H1 (cell line): Measurements from ENCODE around the gene MRPL9. TPM values are rescaled to one million over a fixed set of nuclear protein-coding genes. Genes with fewer than 3 reads are reported as not detected.

Experiments
- CTCF ChIA-PET: fragments of 300-600 bp; sonication (Branson Sonifier 250); formaldehyde crosslinking; loops from one replicate; lab custom pipeline; 2021; ENCODE audit not compliant: partially characterized antibody; lab: Charles Lee
- POLR2A ChIA-PET: fragments of 300-600 bp; sonication (Branson Sonifier 250); formaldehyde crosslinking; loops from one replicate; lab custom pipeline; 2021; ENCODE audit warnings: inconsistent platforms; ENCODE audit not compliant: partially characterized antibody; lab: Charles Lee
- DNase-seq, 2 experiments: peaks; one replicate each; pipeline versions ENCODE4 v3.0.0 to v3.0.0-alpha.2; 2010 to 2022; ENCODE audit warnings: low spot score in 2 of 2, low read depth in 1 of 2, mixed read lengths in 1 of 2
- FAIRE-seq: peaks from 2 replicates; lab custom pipeline; 2011; peaks lifted over from hg19 to GRCh38; lab: Jason Lieb, UNC
- H2AFZ ChIP-seq: 2 replicates; pipeline ENCODE4 v1.8.1; 2012; ENCODE audit warnings: low read length, inconsistent platforms
- H2AK5ac ChIP-seq: 2 replicates; pipeline ENCODE4 v1.6.1; 2013; ENCODE audit warnings: low read depth, low read length
- H2BK120ac ChIP-seq: replicated peaks from 2 replicates; pipeline ENCODE3; 2013; ENCODE audit warnings: low read depth, low read length, inconsistent platforms
- H2BK12ac ChIP-seq: 2 replicates; pipeline ENCODE4 v1.6.1; 2013; ENCODE audit warnings: low read depth, low read length
- H2BK15ac ChIP-seq: 2 replicates; pipeline ENCODE4 v1.6.1; 2013; ENCODE audit warnings: low read length
- H2BK20ac ChIP-seq: 2 replicates; pipeline ENCODE4 v1.6.1; 2013; ENCODE audit warnings: low read length
- H2BK5ac ChIP-seq: 2 replicates; pipeline ENCODE4 v1.6.1; 2013; ENCODE audit warnings: low read depth, low read length
- H3K14ac ChIP-seq: 2 replicates; pipeline ENCODE4 v1.6.1; 2013; ENCODE audit warnings: inconsistent platforms; ENCODE audit not compliant: insufficient read length
- H3K18ac ChIP-seq: 2 replicates; pipeline ENCODE4 v1.6.1; 2013; ENCODE audit warnings: low read length; ENCODE audit errors: extremely low read depth
- H3K23ac ChIP-seq: 2 replicates; pipeline ENCODE4 v1.6.1; 2013; ENCODE audit warnings: inconsistent platforms; ENCODE audit not compliant: insufficient read length
- H3K23me2 ChIP-seq: 2 replicates; pipeline ENCODE4 v1.6.1; 2013; ENCODE audit warnings: low read depth, low read length
- H3K27ac ChIP-seq: 2 replicates; pipeline ENCODE4 v1.6.1; 2011; ENCODE audit warnings: low read depth, low read length, inconsistent platforms
- H3K27me3 ChIP-seq, 4 experiments: replicated peaks in 1 of 4; 1 replicate in 1 of 4; 2 replicates in 3 of 4; pipeline versions ENCODE4 v1.6.1 to v1.8.1; 2011 to 2013; ENCODE audit warnings: low read length in 3 of 4, mild to moderate bottlenecking in 3 of 4, inconsistent platforms in 2 of 4, mixed read lengths in 2 of 4, moderate library complexity in 1 of 4; ENCODE audit not compliant: control insufficient read depth in 3 of 4, insufficient read depth in 3 of 4; ENCODE audit errors: extremely low read depth in 1 of 4
- H3K36me3 ChIP-seq, 4 experiments: 2 replicates each; pipeline versions ENCODE4 v1.6.1 to v1.8.1; 2011 to 2013; ENCODE audit warnings: mild to moderate bottlenecking in 4 of 4, low read length in 3 of 4, moderate library complexity in 2 of 4, control low read depth in 1 of 4, inconsistent platforms in 1 of 4; ENCODE audit not compliant: insufficient read depth in 4 of 4, control insufficient read depth in 2 of 4
- H3K4ac ChIP-seq: replicated peaks from 2 replicates; pipeline ENCODE3; 2013; ENCODE audit warnings: low read length, low read depth, mixed read lengths, inconsistent platforms; ENCODE audit not compliant: insufficient read length
- H3K4me1 ChIP-seq, 4 experiments: replicated peaks in 1 of 4; 1 replicate in 1 of 4; 2 replicates in 3 of 4; pipeline versions ENCODE4 v1.6.1 to v1.8.1; 2011 to 2013; ENCODE audit warnings: low read length in 3 of 4, inconsistent platforms in 2 of 4, mixed read lengths in 1 of 4; ENCODE audit not compliant: insufficient read depth in 4 of 4, control insufficient read depth in 3 of 4
- H3K4me2 ChIP-seq, 2 experiments: 2 replicates each; pipeline versions ENCODE4 v1.6.1 to v1.8.1; 2011 to 2013; ENCODE audit warnings: low read depth in 2 of 2, low read length in 2 of 2, control low read depth in 1 of 2, inconsistent platforms in 1 of 2, mild to moderate bottlenecking in 1 of 2; ENCODE audit not compliant: insufficient read depth in 1 of 2
- H3K4me3 ChIP-seq, 4 experiments: fragments of 200-600, 300-600 bp in 1 of 4; sonication (generic), shearing (Covaris generic), sonication (Bioruptor Twin) in 1 of 4; 2 replicates each; pipeline versions ENCODE4 v1.5.1 to v1.8.1; 2011 to 2016; ENCODE audit warnings: low read length in 4 of 4, low read depth in 3 of 4, control low read depth in 2 of 4, inconsistent platforms in 2 of 4, mild to moderate bottlenecking in 2 of 4, mixed read lengths in 1 of 4, moderate library complexity in 1 of 4; ENCODE audit not compliant: insufficient read depth in 2 of 4; ENCODE audit errors: extremely low read depth in 1 of 4
- H3K56ac ChIP-seq: replicated peaks from 2 replicates; pipeline ENCODE3; 2013; ENCODE audit warnings: low read depth, mild to moderate bottlenecking, mixed read lengths, low read length, inconsistent platforms; ENCODE audit not compliant: insufficient read length
- H3K79me1 ChIP-seq: 2 replicates; pipeline ENCODE4 v1.6.1; 2013; ENCODE audit warnings: low read depth, low read length, control low read depth
- H3K79me2 ChIP-seq, 2 experiments: 2 replicates each; pipeline versions ENCODE4 v1.6.1 to v1.8.1; 2012 to 2013; ENCODE audit warnings: low read length in 2 of 2, mild to moderate bottlenecking in 2 of 2, inconsistent platforms in 1 of 2; ENCODE audit not compliant: insufficient read depth in 2 of 2, control insufficient read depth in 1 of 2
- H3K9ac ChIP-seq, 4 experiments: replicated peaks in 1 of 4; 1 replicate in 1 of 4; 2 replicates in 3 of 4; pipeline versions ENCODE4 v1.6.1 to v1.8.1; 2011 to 2013; ENCODE audit warnings: low read depth in 3 of 4, low read length in 3 of 4, control low read depth in 2 of 4, mild to moderate bottlenecking in 2 of 4, moderate library complexity in 2 of 4, inconsistent platforms in 1 of 4; ENCODE audit errors: extremely low read depth in 1 of 4
- H3K9me3 ChIP-seq, 2 experiments: 2 replicates each; pipeline versions ENCODE4 v1.6.1 to v1.8.1; 2012 to 2013; ENCODE audit warnings: mild to moderate bottlenecking in 2 of 2, moderate library complexity in 2 of 2, control low read depth in 1 of 2, inconsistent platforms in 1 of 2, low read depth in 1 of 2, low read length in 1 of 2, mixed read lengths in 1 of 2; ENCODE audit not compliant: insufficient read depth in 2 of 2
- H4K20me1 ChIP-seq, 2 experiments: replicated peaks in 1 of 2; 2 replicates each; pipeline versions ENCODE3 to v1.8.1; 2011 to 2013; ENCODE audit warnings: inconsistent platforms in 2 of 2, low read length in 2 of 2, mild to moderate bottlenecking in 1 of 2; ENCODE audit not compliant: insufficient read depth in 2 of 2, control insufficient read depth in 1 of 2
- H4K5ac ChIP-seq: 2 replicates; pipeline ENCODE4 v1.6.1; 2013; ENCODE audit warnings: low read length, low read depth, mixed read lengths, inconsistent platforms; ENCODE audit not compliant: insufficient read length
- H4K8ac ChIP-seq: 2 replicates; pipeline ENCODE4 v1.8.0; 2013; ENCODE audit warnings: mild to moderate bottlenecking, moderate library complexity, low read length, inconsistent platforms; ENCODE audit not compliant: insufficient read depth; ENCODE audit errors: extremely low read depth
- H4K91ac ChIP-seq: replicated peaks from 2 replicates; pipeline ENCODE3; 2013; ENCODE audit warnings: low read length, mixed read lengths, inconsistent platforms; ENCODE audit not compliant: insufficient read length
- CBX8 ChIP-seq: fragments of 300-800, 300-1000 bp; sonication (generic); IDR thresholded peaks from 2 replicates; pipeline ENCODE4 v1.7.1; 2016; ENCODE audit warnings: low read depth, low read length, borderline replicate concordance
- JUN ChIP-seq: IDR thresholded peaks from 2 replicates; pipeline ENCODE4 v1.6.1; 2011; ENCODE audit warnings: low read depth, mild to moderate bottlenecking, improper control_type of control experiment, low read length
- SIN3A ChIP-seq, 2 experiments: IDR thresholded peaks in 1 of 2; conservative IDR thresholded peaks in 1 of 2; 2 replicates each; pipeline ENCODE4 v1.6.1; 2011 to 2012; ENCODE audit warnings: low read length in 2 of 2, improper control_type of control experiment in 1 of 2, low read depth in 1 of 2, mild to moderate bottlenecking in 1 of 2
- WGBS, 2 experiments: shearing (Covaris generic) in 1 of 2; methylation state at CpG; one replicate each; pipeline versions ENCODE4 v1.1.6 to v1.1.7; 2013 to 2015; ENCODE audit warnings: low lambda C conversion rate in 2 of 2, mixed read lengths in 2 of 2, inconsistent platforms in 1 of 2, low coverage in 1 of 2, missing lambda C conversion rate in 1 of 2; ENCODE audit not compliant: insufficient replicate concordance in 2 of 2, insufficient coverage in 1 of 2, insufficient read length in 1 of 2; ENCODE audit errors: extremely low coverage in 1 of 2, missing lambda C conversion rate in 1 of 2; 5-methylcytosine and 5-hydroxymethylcytosine counted together
- polyA plus RNA-seq, 7 experiments: library from polyadenylated mRNA; depleted of rRNA in 3 of 7; stranded (reverse) in 5 of 7; unstranded in 2 of 7; fragments of >200 nt in 5 of 7; fragments of 200-250 nt in 2 of 7; gene quantifications; 1 replicate in 5 of 7; 2 replicates in 1 of 7; 4 replicates in 1 of 7; pipeline versions ENCODE4 v1.2.1 to v1.2.3, GENCODE V29; 2011 to 2013; ENCODE audit warnings: missing spikeins in 2 of 7, mixed read lengths in 2 of 7
- total RNA-seq: library from RNA; stranded (reverse); fragmentation: NEBNext Ultra II Directional; extraction: Animal tissue kit (Norgen Biotek cat#: 25700); gene quantifications from 2 replicates; pipeline ENCODE4 v1.2.1, GENCODE V29; 2021

MRPL9 gene
- total and polyA plus RNA-seq, 2 of the 8 experiments (the other 6 are each of a cell fraction or from before 2014, with no cell fraction given), result 74.9 to 113 TPM

GRCh38 chr1:151802372-151802771, 39.1 kb upstream of the MRPL9 start:
- H2BK20ac ChIP-seq, result no peak overlapping the region
- H3K23ac ChIP-seq, result no peak overlapping the region
- ChIA-PET POLR2A (interaction anchor here (1.4 to 3.2 kb wide), 2 partner anchors 11 to 39 kb away, joined by 3 to 9 read pairs; partner anchors contain the start of gene MRPL9), CTCF (interaction anchor here (0.6 to 2.4 kb wide), 5 partner anchors 9 to 1679 kb away, joined by 3 to 9 read pairs (median 7); partner anchors contain the start of gene TDRKH)
- no peaks in the 10 kb centered on the region; a peak in 1 of 7 replicates for H3K4me1 ChIP-seq
- no peak overlapping the region for H2AK5ac ChIP-seq
- no peak overlapping the region for H2BK15ac ChIP-seq
- H2BK5ac ChIP-seq, result no peak overlapping the region
- H4K8ac ChIP-seq, result no peak overlapping the region
- H3K27ac ChIP-seq, result no peak overlapping the region
- no peak overlapping the region for H4K5ac ChIP-seq
- no peak overlapping the region for H4K91ac ChIP-seq
- H3K4ac ChIP-seq, result no peak overlapping the region
- no peaks in the 10 kb centered on the region for H3K9me3 ChIP-seq
- no peaks in the 10 kb centered on the region for H3K23me2 ChIP-seq
- DNase-seq, result no peak
- H2BK120ac ChIP-seq, result no peak overlapping the region
- WGBS, 2 experiments, result 83% methylated on average over 4 of the region's 5 CpGs; no CpG with 5 or more reads in 1 of the 2 experiments
- H2BK12ac ChIP-seq, result no peak overlapping the region
- H4K20me1 ChIP-seq, result no peaks in the 10 kb centered on the region
- H3K4me3 ChIP-seq, result no peak overlapping the region
- no peak overlapping the region for H3K18ac ChIP-seq
- H3K56ac ChIP-seq, result no peak overlapping the region
- FAIRE-seq, result no peak
- no peaks in the 10 kb centered on the region for H3K79me1 ChIP-seq
- no peak overlapping the region for H2AFZ ChIP-seq
- no peaks in the 10 kb centered on the region for H3K79me2 ChIP-seq
- H3K14ac ChIP-seq, result no peak overlapping the region
- no peaks in the 10 kb centered on the region for H3K36me3 ChIP-seq
- no peak overlapping the region for H3K9ac ChIP-seq
- peaks cover 0 to 3% (median 1%) of the 10 kb centered on the region in 4 experiments; a peak in 1 of 7 replicates for H3K27me3 ChIP-seq
- no peak overlapping the region for H3K4me2 ChIP-seq
- TF ChIP-seq JUN, result no peak
- TF ChIP-seq CBX8, result no peak
- no peak for TF ChIP-seq SIN3A (conservative IDR thresholded peaks at IDR 0.05 in 1 of 2, IDR thresholded peaks at IDR 0.05 in 1 of 2; ENCODE audit: low read depth in 1 of 2, low read length in 2 of 2)
